GM18951 (cell line): ENCODE measurements around the gene METTL26.

ENCODE experiments used
- POLR2A ChIP-seq: IDR thresholded peaks from 4 replicates; pipeline ENCODE4 v1.6.1; 2011; ENCODE audit warnings: mild to moderate bottlenecking; ENCODE audit not compliant: insufficient read length, insufficient read depth; ENCODE audit errors: extremely low read depth
- in situ Hi-C: fragments of 300-500 bp; cut with MboI; formaldehyde crosslinking; loops from one replicate; pipeline ENCODE4 v1.12.0; 2022; ENCODE audit warnings: low sequenced_read_pairs, mixed read lengths, inconsistent platforms; ENCODE audit not compliant: unreplicated experiment

The METTL26 gene

GRCh38 chr16:634051-634670 lies 1.9 kb downstream of the METTL26 start:
- in situ Hi-C loops = no loop called here
- TF ChIP-seq POLR2A = no peak

DNA sequence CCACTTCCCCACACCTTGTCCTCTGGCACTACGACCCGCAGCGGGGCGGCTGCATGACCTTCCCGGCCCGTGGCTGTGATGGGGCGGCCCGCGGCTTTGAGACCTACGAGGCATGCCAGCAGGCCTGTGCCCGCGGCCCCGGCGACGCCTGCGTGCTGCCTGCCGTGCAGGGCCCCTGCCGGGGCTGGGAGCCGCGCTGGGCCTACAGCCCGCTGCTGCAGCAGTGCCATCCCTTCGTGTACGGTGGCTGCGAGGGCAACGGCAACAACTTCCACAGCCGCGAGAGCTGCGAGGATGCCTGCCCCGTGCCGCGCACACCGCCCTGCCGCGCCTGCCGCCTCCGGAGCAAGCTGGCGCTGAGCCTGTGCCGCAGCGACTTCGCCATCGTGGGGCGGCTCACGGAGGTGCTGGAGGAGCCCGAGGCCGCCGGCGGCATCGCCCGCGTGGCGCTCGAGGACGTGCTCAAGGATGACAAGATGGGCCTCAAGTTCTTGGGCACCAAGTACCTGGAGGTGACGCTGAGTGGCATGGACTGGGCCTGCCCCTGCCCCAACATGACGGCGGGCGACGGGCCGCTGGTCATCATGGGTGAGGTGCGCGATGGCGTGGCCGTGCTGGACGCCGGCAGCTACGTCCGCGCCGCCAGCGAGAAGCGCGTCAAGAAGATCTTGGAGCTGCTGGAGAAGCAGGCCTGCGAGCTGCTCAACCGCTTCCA lies 2.6 kb downstream of the METTL26 start:
- TF ChIP-seq POLR2A = no peak
- in situ Hi-C loops = no loop called here

DNA sequence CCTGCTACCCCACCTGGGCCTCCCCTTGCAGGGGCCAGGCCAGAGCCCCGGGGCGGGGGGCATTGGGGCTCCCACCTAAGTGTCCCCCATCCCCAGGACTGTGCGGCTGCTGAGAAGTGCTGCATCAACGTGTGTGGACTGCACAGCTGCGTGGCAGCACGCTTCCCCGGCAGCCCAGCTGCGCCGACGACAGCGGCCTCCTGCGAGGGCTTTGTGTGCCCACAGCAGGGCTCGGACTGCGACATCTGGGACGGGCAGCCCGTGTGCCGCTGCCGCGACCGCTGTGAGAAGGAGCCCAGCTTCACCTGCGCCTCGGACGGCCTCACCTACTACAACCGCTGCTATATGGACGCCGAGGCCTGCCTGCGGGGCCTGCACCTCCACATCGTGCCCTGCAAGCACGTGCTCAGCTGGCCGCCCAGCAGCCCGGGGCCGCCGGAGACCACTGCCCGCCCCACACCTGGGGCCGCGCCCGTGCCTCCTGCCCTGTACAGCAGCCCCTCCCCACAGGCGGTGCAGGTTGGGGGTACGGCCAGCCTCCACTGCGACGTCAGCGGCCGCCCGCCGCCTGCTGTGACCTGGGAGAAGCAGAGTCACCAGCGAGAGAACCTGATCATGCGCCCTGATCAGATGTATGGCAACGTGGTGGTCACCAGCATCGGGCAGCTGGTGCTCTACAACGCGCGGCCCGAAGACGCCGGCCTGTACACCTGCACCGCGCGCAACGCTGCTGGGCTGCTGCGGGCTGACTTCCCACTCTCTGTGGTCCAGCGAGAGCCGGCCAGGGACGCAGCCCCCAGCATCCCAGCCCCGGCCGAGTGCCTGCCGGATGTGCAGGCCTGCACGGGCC lies 3.4 kb downstream of the METTL26 start:
- TF ChIP-seq POLR2A = no peak
- in situ Hi-C loops = no loop called here

DNA sequence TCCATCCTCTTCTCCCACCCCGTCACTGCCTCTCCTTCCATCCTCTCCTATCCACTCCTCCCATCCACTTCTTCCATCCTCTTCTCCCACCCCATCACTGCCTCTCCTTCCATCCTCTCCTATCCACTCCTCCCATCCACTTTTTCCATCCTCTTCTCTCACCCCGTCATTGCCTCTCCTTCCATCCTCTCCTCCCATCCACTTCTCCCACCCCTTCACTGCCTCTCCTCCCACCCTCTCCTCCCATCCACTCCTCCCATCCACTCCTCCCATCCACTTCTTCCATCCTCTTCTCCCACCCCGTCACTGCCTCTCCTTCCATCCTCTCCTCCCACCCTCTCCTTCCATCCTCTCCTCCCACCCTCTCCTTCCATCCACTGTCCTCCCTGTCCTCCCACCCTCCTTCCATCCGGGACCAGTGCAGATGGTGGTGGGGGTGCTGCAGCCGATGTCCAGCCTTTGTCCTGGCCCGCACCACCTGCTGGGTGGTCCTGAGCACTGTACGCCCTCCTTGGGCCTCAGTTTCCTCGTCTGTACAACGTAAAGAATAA lies 4.2 kb downstream of the METTL26 start:
- in situ Hi-C loops = no loop called here
- no peak for TF ChIP-seq POLR2A

GRCh38 chr16:630815-631405 lies 5.2 kb downstream of the METTL26 start, which contains the start of gene WFIKKN1:
WFIKKN1 (plus strand) TSS chr16:630985; CDS start chr16:631254, 269 bp downstream.
- no peak for TF ChIP-seq POLR2A

GRCh38 chr16:630249-630814 lies 5.8 kb downstream of the METTL26 start:
- in situ Hi-C loops = no loop called here

More at GRCh38 chr16:630815-631405, 5.2 kb downstream of the METTL26 start, which contains the start of gene WFIKKN1:
- in situ Hi-C loops = no loop called here

GRCh38 chr16:629833-630248 lies 6.3 kb downstream of the METTL26 start:
- no peak for TF ChIP-seq POLR2A
- in situ Hi-C loops = no loop called here

More at GRCh38 chr16:630249-630814, 5.8 kb downstream of the METTL26 start:
- no peak for TF ChIP-seq POLR2A

- in situ Hi-C loops = no loop called here
- no peak for TF ChIP-seq POLR2A
These were observed 6.8 kb downstream of the METTL26 start for GRCh38 chr16:629185-629832.

DNA sequence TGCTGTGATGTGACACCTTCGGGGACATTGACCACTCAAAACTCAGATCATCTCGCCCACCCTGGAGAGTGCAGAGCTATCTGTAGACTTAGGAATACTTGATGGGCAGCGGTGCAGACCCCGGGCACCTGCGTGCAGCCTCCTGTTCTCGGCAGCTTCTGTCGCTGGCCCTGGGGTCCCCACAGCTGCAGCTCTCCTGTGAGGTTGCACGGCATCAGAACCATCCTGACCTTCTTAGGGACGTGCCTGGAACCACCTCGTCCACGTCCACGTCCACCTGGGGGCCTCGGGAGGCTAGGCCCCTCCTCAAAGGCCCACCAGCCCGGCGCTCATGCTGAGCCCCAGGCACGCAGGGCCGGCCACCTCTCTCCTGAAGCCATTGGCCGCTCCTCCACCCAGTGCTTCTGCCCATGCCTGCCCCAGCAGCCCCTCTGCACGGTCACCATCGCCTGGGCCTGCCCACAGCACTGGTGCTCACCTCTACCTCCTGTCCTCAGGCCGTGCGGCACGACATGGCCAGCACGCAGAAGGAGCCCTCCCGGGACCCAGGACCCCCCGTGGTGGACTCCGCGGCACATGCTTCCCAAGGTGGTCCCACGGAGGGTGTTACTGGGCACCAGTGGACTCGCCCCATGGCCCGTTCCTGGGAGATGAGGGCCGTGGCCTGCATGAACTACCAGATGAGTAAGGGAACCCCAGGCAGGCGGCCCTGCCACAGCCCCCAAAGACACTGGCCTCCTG lies 7.6 kb downstream of the METTL26 start:
- in situ Hi-C loops = no loop called here
- no peak for TF ChIP-seq POLR2A

GRCh38 chr16:627454-628239 lies 8.5 kb downstream of the METTL26 start:
- in situ Hi-C loops = no loop called here
- no peak for TF ChIP-seq POLR2A
